Aorta (tissue), 5 donors: Measurements from ENCODE around the gene NACA2. TPM values are rescaled to one million over a fixed set of nuclear protein-coding genes. Genes with fewer than 3 reads are reported as not detected.

Source experiments
- ATAC-seq: fragments of 200-7000 bp; cut with Tn5 transposase; one replicate; pipeline ENCODE4 v1.9.1; 2022; ENCODE audit warnings: moderate library complexity; ENCODE audit not compliant: low FRiP score
- DNase-seq, 2 donors: peaks; one replicate each; pipeline ENCODE4 v3.0.0-alpha.2; 2020
- H3K27ac ChIP-seq, 2 donors: one replicate each; pipeline ENCODE4 v1.5.1; 2013; ENCODE audit warnings: low read length in 2 of 2, mild to moderate bottlenecking in 2 of 2, moderate library complexity in 2 of 2, control low read depth in 1 of 2, inconsistent platforms in 1 of 2, low read depth in 1 of 2
- H3K27me3 ChIP-seq, 2 donors: one replicate each; pipeline ENCODE4 v1.6.1; 2013; ENCODE audit warnings: control low read depth in 1 of 2, low read length in 1 of 2, mild to moderate bottlenecking in 1 of 2, moderate library complexity in 1 of 2; ENCODE audit not compliant: insufficient read depth in 2 of 2, control insufficient read depth in 1 of 2
- H3K36me3 ChIP-seq, 2 donors: one replicate each; pipeline ENCODE4 v1.6.1; 2013; ENCODE audit warnings: control low read depth in 1 of 2, low read length in 1 of 2, mild to moderate bottlenecking in 1 of 2; ENCODE audit not compliant: insufficient read depth in 2 of 2, control insufficient read depth in 1 of 2
- H3K4me1 ChIP-seq, 2 donors: one replicate each; pipeline ENCODE4 v1.6.1; 2013; ENCODE audit warnings: low read length in 2 of 2, control low read depth in 1 of 2, mild to moderate bottlenecking in 1 of 2, moderate library complexity in 1 of 2; ENCODE audit not compliant: insufficient read depth in 2 of 2, control insufficient read depth in 1 of 2
- H3K4me3 ChIP-seq, 2 donors: one replicate each; pipeline ENCODE4 v1.5.1; 2013; ENCODE audit warnings: low read length in 2 of 2, control low read depth in 1 of 2, mild to moderate bottlenecking in 1 of 2
- H3K9me3 ChIP-seq: one replicate; pipeline ENCODE4 v1.6.1; 2013; ENCODE audit warnings: mild to moderate bottlenecking, low read length; ENCODE audit not compliant: control insufficient read depth
- WGBS, 2 donors: extraction: QIAGEN DNeasy Blood & Tissue Kit; methylation state at CpG; one replicate each; pipeline ENCODE4 v1.1.7; 2013; 5-methylcytosine and 5-hydroxymethylcytosine counted together
- intact Hi-C, 2 donors: fragments of 100-400 bp; cut with DNase I; formaldehyde crosslinking; loops; one replicate each; pipeline versions ENCODE4 v1.14.2 to v1.15.0; 2022
- polyA plus RNA-seq, 2 donors: library from polyadenylated mRNA; stranded (reverse); fragments of 200-250 nt; gene quantifications; one replicate each; pipeline ENCODE4 v1.2.3, GENCODE V29; 2013
- total RNA-seq, 2 donors: library from RNA; stranded (reverse); fragmentation: NEBNext Ultra II Directional; extraction: Animal tissue kit (Norgen Biotek cat#: 25700); gene quantifications; one replicate each; pipeline ENCODE4 v1.2.1, GENCODE V29; 2021
- donor health status: healthy with polysubstance abuse.
- donor health status: Bipolar disorder and iron deficiency.
- donor health status: DM: no; HTN: no; CAD: no.
- donor health status: DM: no; HTN: no; CAD: no.
- donor health status: DM: yes; HTN: yes; CAD: no.

The NACA2 gene
- total and polyA plus RNA-seq, 4 donors, result 0.20 TPM; not detected in 3

GRCh38 chr17:61542027-61542426, 49.0 kb downstream of the NACA2 start:
- intact Hi-C loops, result loop anchor here in 1 of 2 donors (10.0 kb wide), 1 partner anchor 817 kb away; no protein-coding TSS in a partner anchor
- Histone ChIP-seq H3K4me3 (no peak overlapping the region), H3K9me3 (no peaks in the 10 kb centered on the region), H3K36me3 (no peaks in the 10 kb centered on the region), H3K4me1 (no peaks in the 10 kb centered on the region), H3K27ac (no peak overlapping the region), H3K27me3 (no peaks in the 10 kb centered on the region)
- 91 to 92% methylated on average over 8 of the region's 8 CpGs for WGBS, 2 donors
- no peak for ATAC-seq
- no peak for DNase-seq

- DNase-seq (no peak), ATAC-seq (no peak)
- H3K27me3 ChIP-seq, result no peaks in the 10 kb centered on the region
- no peak overlapping the region for H3K4me3 ChIP-seq
- WGBS, 2 donors, result 74 to 80% methylated on average over 1 of the region's 1 CpG
- H3K36me3 ChIP-seq, result no peaks in the 10 kb centered on the region
- H3K9me3 ChIP-seq, result no peaks in the 10 kb centered on the region
- no peaks in the 10 kb centered on the region for H3K4me1 ChIP-seq
- H3K27ac ChIP-seq, result no peak overlapping the region
- intact Hi-C loops, result loop anchor here in 1 of 2 donors (10.0 kb wide), 1 partner anchor 816 kb away; no protein-coding TSS in a partner anchor
Observed at GRCh38 chr17:61540874-61541273, 50.1 kb downstream of the NACA2 start.

Other genes starting within 250 kb of the NACA2 start
- 10 to 100 TPM; 28.9 to 42.6 TPM for gene TBX2, start 191.4 kb downstream of the NACA2 start, total RNA-seq
- gene TBX2, start 191.4 kb downstream of the NACA2 start, polyA plus RNA-seq, result 100 to 1,000 TPM in 1 of 2 donors, 10 to 100 TPM in 1; 11.5 to 116 TPM
- under 1 TPM; 0.23 to 0.27 TPM for gene TBX4, start 138.8 kb downstream of the NACA2 start, total RNA-seq
- not detected for gene TBX4, start 138.8 kb downstream of the NACA2 start, polyA plus RNA-seq